Measurements from ENCODE around the gene MED8. TPM values are rescaled to one million over a fixed set of nuclear protein-coding genes. Genes with fewer than 3 reads are reported as not detected.

Gene MED8
- total and polyA plus RNA-seq, 2 of the 8 experiments (the other 6 are each of a cell fraction or from before 2014, with no cell fraction given) = 7.0 to 20.6 TPM

DNA sequence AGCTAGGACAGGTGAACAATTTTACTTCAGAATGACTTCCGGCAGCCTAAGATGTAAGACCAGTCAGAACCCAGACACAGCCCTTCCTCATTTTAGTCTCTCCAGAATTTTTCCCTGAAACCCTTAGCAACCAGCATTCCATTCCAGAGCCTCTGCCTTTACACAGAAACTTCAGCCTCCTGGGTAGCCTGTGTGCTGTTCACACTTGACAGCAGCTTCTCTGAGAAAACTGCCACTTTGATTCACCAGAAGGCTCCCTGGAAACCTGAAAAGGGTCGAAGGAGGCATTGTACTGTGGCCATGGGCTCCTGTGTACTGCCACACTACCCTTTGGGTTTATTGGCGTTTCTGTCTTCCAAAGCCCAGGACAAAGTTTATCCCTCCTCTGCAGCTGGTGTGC, 46.8 kb upstream of the MED8 start (continued):
- TF ChIP-seq CBX5 (IDR thresholded peaks at IDR 0.05; ENCODE audit: low read depth, low read length) (no peak), RFX5 (IDR thresholded peaks at IDR 0.05; ENCODE audit: borderline replicate concordance, low read depth, low read length) (no peak), CTBP2 (IDR thresholded peaks at IDR 0.05; ENCODE audit: borderline replicate concordance, insufficient read depth, insufficient read length, low read length) (no peak)

Data from H1 (cell line).